ENCODE results near the gene NISCH.

The NISCH gene

DNA sequence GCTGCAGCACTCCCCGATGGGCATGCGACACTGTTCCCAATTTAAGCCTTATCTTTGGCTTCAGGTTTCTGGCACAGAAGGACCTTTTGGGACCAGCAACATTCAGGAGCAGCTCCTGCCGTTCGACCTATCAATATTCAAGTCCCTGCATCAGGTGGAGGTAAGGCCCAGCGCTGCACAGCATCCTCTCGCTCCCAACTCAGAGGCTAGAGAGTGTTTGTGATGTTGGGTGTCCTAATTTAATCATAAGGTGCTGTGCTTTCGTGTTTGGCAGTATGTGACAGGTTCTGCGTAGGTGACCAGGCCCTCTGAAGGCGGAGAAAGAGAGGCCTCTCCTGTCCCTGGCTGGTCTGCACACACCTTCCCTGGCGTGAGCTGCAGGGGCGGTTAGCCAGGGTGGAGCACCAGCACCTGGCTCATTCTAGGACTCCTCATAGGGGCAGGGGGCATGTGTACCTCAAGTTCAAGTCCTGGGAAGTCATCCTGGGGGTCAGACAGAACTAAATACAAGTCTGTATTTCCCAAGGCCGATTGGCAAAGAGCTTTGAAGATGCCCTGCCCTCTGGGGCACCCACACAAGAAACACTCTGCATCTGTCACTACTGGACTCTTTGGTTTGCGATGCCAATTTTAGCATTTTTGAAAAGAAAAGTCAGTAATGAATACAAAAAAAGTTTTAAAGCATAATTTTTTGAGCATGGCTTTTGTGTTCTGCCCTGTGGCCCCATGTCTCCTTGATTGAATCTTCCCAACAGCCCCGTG lies 17.0 kb downstream of the NISCH start:
- DNase-seq: no peak

DNA sequence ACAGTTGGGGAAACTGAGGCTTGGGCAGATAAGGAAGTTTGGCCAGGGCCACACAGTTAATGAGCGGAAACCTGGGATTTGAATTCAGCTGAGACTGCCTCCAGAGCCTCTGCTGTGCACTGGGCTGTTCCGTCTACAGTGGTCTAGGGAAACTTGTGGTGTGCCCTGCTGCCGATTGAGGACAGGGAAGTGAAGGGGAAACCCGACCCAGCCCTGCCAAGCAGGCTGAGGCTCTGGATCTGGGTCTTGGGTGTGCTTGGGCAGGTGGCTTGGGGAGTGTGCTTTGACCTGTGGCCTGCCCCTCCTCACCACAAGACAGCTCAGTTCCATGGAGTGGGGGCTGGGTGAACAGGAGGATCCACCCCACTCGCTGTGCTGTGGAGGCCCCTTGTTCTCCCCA lies 17.6 kb downstream of the NISCH start:
- DNase-seq: no peak

DNA sequence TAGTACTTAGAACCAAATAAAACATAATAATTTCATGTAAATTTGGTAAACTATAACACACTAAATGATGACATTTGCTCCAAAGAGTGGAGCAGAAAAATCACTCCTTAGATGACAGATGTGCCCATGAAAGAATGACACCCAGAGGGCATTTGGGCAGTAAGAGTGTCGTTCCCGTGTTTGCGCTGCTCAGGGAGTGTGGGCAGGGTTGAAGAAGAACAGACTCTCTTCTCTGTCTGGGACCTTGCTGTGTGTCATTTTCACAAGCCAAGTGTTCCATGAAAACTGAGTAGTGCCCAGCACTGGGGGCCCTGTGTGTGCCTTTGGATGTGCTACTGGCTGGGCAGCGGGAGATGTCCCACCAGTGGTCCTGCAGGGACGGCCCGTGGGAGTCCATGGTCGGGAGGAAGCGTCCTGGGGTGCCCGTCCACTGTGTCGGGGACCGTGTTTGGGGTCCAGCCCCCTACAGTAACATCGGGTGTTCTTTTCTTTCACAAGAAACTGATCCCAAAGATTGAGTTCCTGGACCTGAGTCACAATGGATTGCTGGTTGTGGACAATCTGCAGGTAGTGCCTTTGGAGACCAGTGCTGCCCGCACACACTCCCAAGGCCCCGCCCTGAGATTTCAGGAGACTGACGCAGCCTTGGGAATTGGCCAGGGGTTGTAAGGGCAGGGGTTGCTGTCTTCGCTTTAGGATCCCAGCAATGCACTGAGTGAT lies 21.8 kb downstream of the NISCH start:
- DNase-seq: no peak

DNA sequence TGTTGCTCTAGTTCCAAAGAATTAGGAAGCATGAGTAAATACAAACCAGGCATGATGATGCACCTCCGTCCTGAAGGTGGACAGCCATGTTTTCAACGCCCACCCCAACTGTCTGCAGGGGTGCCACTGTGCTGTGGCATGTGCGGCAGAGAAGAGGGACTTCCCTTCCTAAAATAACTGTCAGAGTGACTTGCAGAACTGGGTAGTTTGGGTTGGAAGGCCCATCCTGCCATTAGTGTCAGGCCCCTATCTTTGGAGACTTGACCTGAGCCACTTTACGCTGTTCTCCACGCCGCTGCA lies 22.3 kb downstream of the NISCH start:
- no peak for DNase-seq

DNA sequence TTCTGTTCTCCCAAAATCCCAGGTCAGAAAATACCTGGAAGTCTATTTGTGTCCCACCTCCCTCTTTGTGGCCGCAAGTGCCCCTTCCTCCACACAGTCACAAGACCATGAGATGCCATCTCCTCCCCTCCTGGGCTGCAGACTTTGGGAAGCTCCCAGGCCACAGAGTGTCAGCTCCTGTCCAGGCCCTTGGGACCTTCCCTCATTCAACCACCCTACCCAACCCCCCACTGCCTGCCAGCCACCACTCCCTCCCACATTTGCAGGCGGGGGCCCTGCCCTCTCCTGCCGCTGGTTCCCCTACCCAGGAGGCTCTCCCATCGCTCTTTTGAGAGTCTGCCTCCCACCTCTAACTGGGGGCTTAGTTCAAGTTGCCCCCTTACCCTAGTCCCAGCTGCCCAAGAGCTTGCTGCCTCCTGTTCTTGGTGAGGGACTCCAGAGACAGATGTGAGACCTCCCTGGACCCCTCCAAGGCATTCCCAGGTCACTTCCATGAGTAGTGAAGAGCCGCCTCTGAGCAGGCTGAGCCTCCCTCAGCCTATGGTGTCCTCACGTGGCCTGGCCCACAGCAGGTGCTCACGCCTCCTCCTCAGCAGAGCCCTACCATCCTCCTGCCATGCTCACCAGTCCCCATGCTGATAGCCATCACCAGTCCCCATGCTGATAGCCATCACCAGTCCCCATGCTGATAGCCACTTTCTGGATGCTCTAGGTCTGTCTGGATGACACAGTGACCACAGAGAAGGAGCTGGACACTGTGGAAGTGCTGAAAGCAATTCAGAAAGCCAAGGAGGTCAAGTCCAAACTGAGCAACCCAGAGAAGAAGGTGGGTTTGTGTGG lies 23.9 kb downstream of the NISCH start:
- no peak for DNase-seq

DNA sequence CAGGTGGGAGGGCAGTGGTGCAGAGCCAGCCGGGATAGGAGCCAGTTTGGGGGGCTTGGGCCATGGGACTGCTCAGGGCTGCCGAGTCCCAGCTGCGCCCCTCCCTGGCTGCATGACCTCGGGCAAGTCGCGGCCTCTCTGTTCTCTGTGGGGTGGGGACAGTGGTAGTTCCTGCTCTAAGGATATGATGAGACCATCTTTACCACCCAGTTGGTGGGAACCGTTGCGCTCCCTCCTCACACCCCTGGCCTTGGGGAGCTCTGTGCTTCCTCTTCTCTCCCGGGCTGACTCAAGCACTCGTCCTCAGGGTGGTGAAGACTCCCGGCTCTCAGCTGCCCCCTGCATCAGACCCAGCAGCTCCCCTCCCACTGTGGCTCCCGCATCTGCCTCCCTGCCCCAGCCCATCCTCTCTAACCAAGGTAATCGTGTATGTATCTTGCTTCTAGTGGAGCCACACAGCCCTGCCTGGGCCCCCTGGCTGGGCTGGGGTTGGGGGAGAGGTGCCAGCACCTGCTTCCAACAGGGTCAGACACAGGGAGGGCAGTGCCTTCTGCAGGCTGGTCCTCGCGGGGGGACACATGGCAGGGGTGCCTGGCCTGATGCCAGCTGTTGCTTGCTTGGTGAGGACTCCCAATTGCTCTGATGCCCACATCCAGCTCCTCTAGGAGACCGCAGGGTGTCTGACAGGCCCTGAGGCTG lies 24.6 kb downstream of the NISCH start:
- DNase-seq: no peak

DNA sequence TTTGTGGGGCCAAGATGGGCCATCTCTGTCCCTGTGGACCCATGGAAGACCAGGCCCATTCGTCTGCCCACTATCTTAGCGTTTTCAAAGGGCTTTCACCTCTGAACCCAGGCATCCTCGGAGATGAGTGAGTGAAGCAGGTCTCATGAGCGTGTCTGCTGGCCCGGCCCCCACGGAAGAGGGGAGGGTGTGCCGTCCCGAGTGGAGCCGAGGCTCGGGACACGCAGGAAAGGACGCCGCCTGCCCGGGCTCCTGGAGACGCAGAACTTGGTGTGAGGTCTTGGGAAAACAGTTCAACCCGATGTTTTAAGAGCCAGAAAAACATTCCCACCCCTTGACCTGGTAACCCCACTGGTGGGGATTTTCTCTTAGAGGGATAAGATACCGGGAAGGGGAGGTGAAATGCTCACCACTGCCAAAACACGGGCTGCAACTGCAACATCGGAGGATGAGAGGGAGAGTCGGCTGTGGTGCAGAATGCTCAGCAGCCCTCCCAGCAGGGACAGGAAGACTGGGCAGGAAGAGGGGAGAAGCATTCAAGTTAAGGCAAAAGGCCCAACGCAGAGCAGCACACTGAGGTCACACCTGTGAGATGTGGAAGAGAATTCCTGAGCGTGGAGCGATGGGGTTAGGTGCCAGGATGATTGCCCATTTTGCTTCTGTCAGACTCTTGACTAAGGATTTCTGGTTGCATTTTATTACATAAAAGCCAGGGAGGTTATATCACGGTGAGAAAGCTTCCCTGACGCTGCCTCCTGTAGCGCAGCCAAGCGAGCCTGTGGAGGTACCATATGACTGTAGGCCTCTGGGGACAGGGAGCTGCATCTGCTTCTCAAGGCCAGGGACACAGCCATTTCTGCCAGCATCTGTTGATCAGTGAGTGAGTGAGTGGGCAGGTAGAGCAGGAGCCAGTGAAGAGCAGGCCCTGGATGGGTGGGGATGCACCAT lies 25.6 kb downstream of the NISCH start:
- no peak for DNase-seq

DNA sequence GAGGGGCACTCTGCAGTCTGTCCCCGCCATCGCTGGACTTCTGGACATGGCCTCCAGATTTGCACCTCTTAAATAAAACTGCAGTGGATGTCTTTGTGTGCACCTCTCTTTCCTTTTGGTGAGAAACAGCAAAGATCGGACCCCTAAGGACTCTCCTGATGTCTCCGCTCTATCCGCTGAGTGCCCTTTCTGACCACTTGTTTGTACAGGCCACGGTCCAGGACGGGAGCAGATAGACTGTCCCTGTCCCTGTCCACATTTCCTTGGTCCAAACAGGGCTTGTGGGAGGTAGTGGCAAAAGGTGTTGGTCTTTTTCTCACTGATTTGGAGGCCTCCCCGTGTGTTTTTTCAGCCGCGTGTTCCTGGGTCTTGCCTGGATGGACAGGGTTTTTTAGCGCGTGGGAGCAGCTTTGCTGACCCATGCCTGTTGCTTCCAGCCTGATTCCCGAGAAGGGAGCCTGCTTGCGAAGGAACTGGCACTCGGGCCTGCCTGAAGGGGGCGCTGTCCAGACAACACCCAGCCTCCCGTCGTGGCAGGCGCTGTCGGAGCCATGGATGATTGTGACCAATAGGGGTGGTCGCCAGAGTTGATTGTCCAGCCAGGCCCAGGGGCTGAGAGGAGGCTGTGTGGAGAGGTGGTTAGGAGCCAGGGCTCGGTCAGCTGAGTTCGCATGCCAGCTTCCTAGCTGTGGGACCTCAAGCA lies 26.6 kb downstream of the NISCH start:
- no peak for DNase-seq

DNA sequence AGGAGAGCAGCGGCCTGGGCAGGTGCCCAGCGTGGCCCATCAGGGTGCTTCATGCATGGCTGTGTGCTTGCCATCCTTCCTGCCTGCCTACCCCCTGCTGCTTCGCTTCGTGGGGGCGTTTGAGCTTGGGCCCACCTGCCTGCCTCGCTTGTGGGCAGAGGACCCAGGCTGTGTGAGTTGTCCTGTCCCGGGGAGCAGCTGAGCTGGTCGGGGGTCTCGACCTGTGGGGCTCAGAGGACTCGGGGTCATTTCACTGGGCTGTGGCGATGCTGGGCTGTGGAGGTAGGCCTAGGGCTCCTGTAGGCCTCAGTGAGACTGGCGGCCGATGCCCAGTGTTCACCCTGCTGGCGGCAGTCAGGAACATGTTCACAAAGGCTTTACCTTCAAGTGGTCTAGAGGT lies 27.7 kb downstream of the NISCH start:
- no peak for DNase-seq

DNA sequence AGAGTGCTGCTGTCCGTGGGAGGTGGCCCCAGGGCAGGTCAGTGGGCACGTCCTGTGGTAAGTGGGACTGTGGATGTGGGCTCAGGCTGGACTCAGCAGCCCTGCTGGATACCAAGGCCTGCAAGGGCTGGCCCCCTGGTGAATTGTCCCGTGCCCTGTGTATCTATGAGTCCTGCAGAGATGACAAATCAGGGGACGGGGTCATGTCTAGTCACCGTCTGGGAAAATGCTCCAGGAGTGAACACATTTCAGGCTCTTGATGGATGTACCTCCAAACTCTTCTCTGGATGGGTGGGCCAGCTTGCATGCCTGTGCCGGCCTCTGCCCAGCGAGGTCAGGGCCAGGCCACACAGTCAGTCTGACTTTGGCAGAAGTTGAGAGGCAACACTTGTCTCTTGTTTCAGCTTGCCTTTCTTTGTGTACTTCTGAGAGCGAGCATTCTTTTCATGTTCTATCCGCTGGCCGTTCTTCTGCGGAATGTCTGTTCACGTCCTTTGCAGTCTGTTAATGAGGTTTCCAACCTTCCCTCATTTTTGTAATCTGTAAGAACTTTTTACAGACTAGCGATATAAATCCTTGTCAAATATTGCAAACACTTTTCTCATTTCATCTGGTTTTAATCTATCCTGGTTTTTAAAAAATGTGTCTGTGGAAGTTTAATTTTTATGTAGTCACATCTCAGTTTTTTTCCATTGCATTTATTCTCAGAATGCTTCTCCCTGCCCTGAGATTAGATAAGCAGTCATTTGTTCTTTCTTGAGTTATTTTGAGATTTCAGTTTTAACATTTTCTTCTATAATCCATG lies 28.4 kb downstream of the NISCH start:
- no peak for DNase-seq

DNA sequence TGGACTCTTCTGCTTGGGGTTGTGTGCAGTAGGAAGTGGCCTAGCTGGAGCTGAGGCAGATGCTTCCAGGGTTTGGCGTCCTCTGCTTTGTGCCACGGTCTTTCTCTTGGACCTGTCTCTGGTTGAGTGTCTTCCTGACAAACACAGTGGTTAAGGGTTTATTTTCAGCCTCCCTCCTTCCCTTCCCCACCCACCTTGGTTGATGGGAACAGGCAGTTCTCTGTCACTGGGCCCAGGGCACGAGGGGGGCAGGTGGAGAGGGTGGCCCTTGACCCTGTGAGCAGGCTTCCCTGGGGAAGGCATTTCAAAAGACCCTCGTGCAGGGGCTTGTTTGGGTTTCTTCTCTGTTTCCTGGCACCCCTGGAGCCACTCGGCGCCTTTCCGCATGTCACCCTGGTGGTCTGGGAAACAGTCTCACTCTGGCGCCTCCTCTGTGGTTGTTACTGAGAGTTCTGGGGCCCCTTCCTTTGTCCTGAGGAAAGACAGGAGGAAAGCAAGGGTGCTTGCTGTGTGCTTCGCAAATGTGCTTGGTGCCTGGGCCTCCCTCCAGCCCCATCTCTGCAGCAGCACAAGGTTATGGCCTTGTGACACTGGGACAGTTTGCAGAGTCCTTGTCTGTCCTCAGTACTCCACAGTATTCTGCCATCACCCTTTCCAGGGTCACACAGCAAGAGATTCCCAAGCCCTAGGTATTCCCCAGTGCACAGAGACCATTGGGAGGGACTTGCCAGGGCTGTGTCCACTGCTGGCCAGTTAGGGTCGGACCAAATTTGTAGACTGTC lies 29.5 kb downstream of the NISCH start:
- no peak for DNase-seq

DNA sequence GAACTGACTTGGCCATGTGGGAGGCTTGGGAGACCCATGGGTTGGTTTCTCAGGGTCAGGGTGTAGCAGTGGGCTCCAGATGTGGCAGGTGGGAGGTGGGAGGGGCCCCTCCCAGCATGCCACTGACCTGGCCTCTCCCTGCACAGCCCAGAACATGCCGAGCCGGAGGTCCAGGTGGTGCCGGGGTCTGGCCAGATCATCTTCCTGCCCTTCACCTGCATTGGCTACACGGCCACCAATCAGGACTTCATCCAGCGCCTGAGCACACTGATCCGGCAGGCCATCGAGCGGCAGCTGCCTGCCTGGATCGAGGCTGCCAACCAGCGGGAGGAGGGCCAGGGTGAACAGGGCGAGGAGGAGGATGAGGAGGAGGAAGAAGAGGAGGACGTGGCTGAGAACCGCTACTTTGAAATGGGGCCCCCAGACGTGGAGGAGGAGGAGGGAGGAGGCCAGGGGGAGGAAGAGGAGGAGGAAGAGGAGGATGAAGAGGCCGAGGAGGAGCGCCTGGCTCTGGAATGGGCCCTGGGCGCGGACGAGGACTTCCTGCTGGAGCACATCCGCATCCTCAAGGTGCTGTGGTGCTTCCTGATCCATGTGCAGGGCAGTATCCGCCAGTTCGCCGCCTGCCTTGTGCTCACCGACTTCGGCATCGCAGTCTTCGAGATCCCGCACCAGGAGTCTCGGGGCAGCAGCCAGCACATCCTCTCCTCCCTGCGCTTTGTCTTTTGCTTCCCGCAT lies 31.8 kb downstream of the NISCH start:
- DNase-seq: no peak

DNA sequence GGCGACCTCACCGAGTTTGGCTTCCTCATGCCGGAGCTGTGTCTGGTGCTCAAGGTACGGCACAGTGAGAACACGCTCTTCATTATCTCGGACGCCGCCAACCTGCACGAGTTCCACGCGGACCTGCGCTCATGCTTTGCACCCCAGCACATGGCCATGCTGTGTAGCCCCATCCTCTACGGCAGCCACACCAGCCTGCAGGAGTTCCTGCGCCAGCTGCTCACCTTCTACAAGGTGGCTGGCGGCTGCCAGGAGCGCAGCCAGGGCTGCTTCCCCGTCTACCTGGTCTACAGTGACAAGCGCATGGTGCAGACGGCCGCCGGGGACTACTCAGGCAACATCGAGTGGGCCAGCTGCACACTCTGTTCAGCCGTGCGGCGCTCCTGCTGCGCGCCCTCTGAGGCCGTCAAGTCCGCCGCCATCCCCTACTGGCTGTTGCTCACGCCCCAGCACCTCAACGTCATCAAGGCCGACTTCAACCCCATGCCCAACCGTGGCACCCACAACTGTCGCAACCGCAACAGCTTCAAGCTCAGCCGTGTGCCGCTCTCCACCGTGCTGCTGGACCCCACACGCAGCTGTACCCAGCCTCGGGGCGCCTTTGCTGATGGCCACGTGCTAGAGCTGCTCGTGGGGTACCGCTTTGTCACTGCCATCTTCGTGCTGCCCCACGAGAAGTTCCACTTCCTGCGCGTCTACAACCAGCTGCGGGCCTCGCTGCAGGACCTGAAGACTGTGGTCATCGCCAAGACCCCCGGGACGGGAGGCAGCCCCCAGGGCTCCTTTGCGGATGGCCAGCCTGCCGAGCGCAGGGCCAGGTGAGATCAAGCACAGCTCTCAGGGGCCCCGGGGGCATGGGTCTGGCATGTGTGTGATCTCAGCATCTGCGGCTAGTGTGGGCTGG lies 32.6 kb downstream of the NISCH start:
- DNase-seq: no peak

DNA sequence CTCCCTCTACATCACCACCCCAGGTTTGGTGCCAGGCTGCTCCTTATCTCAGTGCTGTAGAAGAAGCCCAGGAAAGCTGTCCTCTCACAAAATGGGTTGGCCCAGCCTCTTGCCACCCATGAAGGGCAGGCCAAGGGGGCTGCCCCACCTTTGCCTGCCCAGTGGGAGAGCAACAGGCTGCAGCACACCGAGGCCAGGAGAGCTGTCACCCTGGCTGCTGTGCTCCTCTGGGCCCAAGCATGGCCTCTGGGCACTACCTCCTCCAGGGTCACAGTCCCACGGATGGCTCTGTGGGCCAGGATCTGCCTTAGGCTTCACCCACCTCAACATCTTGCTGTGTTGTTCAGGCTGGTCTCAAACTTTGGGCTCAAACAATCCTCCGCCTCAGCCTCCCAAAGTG lies 33.3 kb downstream of the NISCH start:
- DNase-seq: no peak

DNA sequence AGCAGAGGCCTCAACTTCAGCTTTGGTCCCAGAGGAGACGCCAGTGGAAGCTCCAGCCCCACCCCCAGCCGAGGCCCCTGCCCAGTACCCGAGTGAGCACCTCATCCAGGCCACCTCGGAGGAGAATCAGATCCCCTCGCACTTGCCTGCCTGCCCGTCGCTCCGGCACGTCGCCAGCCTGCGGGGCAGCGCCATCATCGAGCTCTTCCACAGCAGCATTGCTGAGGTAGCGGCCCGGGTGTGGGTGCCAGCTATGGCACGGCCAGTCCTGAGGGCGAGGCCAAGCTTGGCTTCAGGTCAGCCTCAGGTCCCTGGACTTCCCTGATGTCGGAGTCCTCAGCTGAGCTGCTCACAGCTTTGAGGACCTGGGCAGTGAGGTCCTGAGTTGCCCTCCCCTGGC lies 34.0 kb downstream of the NISCH start:
- DNase-seq: no peak

DNA sequence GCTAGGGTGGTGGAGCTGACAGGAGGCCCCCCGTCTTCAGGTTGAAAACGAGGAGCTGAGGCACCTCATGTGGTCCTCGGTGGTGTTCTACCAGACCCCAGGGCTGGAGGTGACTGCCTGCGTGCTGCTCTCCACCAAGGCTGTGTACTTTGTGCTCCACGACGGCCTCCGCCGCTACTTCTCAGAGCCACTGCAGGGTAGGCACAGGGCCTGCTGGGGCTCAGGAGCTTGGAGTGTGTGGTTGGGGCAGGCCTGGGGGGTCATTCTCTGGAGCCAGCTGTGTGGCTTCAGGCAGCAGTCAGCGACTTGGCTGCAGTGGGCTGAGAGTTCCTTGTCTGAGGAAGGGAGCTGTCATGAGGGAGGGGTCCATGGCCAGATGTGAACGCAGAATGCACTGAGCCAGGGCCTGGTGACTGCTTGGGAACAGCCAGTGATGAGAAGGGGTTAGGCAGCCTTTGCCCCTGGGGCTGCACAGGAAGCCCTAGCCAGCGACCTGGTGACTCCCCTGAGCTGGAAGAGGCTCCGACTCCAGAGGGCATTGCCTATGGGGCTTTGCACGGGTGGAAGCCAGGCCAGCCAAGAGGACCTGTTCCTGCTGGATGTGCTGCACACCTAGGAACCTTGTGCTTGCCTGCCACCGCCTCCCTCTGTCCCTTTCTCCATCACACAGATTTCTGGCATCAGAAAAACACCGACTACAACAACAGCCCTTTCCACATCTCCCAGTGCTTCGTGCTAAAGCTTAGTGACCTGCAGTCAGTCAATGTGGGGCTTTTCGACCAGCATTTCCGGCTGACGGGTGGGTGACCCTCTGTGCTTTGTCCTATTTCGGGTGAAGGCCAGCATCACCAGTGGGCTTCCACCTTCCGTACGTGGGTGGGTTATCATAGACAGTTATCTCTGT lies 34.9 kb downstream of the NISCH start:
- no peak for DNase-seq
